Measurements from ENCODE around the gene NCF4. TPM values are rescaled to one million over a fixed set of nuclear protein-coding genes. Genes with fewer than 3 reads are reported as not detected.

NCF4 gene
- total and polyA plus RNA-seq, 7 donors: 1.5 to 4.3 (median 2.6) TPM

DNA sequence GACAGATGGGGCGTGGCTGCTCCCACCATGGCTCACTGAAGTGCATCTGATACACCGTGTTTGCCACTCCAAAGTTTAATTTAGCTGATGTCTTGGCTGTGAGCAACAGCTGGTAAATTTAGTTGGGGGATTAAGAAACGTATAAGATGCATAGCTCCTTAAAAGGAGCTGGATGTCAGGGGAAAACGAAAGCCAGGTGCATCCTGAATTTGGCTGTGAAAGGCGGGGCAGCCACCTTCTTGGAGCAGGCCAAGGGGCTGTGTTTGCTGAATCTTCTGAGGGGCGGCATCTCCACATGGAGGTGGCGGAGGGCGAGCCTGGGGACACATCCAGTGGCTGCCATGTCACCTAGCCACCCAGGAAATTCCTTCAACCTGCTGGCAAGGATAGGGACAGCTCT lies 20.7 kb upstream of the NCF4 start:
- Histone ChIP-seq H3K4me1 (no peaks in the 10 kb centered on the region), H3K9me3 (no peaks in the 10 kb centered on the region), H3K27ac (no peak overlapping the region), H3K4me3 (no peak overlapping the region), H3K27me3 (ENCODE audit: insufficient read depth in 3 of 3, low read length in 2 of 3) (peaks cover 0 to 28% (median 3%) of the 10 kb centered on the region in 3 donors), H3K36me3 (ENCODE audit: insufficient read depth in 1 of 2, low read depth in 1 of 2) (no peaks in the 10 kb centered on the region)
- WGBS, 3 donors: 53 to 54% (median 53%) methylated on average over 8 of the region's 8 CpGs
- intact Hi-C loops (cut with DNase I): no loop called here
- TF ChIP-seq, protein P1, sequence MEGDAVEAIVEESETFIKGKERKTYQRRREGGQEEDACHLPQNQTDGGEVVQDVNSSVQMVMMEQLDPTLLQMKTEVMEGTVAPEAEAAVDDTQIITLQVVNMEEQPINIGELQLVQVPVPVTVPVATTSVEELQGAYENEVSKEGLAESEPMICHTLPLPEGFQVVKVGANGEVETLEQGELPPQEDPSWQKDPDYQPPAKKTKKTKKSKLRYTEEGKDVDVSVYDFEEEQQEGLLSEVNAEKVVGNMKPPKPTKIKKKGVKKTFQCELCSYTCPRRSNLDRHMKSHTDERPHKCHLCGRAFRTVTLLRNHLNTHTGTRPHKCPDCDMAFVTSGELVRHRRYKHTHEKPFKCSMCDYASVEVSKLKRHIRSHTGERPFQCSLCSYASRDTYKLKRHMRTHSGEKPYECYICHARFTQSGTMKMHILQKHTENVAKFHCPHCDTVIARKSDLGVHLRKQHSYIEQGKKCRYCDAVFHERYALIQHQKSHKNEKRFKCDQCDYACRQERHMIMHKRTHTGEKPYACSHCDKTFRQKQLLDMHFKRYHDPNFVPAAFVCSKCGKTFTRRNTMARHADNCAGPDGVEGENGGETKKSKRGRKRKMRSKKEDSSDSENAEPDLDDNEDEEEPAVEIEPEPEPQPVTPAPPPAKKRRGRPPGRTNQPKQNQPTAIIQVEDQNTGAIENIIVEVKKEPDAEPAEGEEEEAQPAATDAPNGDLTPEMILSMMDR (IDR thresholded peaks at IDR 0.05): no peak
- DNase-seq: no peak
- ATAC-seq: no peak

DNA sequence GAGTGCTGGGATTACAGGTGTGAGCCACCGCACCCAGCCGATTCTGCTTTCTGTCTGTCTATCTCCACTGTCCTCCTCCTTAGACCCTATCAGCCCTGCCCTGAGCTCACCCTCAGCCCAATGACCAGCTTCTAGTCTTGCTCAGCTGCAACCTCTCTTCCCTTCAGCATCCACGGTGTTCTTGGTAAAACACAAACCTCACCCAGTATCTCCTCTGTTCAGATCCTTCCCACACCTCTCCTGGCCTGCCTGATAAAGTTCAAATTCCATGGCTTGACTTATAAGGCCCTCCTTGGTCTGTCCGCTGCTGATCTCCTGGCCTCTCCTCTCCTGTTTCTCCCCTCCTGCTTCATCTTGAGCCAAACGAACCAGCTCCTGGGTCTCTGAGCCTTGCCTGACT lies 14.5 kb upstream of the NCF4 start:
- Histone ChIP-seq H3K9me3 (no peaks in the 10 kb centered on the region), H3K4me3 (no peak overlapping the region), H3K27me3 (ENCODE audit: insufficient read depth in 3 of 3, low read length in 2 of 3) (peaks cover 0 to 49% (median 2%) of the 10 kb centered on the region in 3 donors), H3K27ac (no peak overlapping the region), H3K36me3 (ENCODE audit: insufficient read depth in 1 of 2, low read depth in 1 of 2) (no peaks in the 10 kb centered on the region), H3K4me1 (no peaks in the 10 kb centered on the region)
- WGBS, 3 donors: 68 to 72% (median 69%) methylated on average over 5 of the region's 5 CpGs
- TF ChIP-seq, protein P1 (IDR thresholded peaks at IDR 0.05): no peak
- DNase-seq (no peak), ATAC-seq (no peak)
- intact Hi-C loops (cut with DNase I): no loop called here

DNA sequence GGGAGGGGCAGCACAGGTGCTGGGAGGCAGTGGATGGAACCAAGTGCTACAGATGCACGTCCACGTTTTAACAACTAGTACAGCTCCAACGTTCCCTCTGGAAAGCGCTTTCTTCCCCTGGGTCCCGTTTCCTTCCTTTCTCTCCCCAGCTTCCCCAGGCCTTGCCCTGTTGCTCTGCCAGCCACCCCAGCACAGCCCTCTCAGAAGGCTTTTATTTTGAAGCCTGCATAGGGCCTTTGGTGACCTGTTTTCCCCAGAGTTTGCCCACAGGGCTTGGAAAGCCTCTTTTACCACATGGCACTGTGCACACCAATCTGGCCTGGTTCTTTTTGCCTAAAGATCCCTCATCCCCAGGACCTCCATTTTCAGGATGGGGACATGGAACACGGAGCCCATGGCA lies 13.9 kb upstream of the NCF4 start:
- peaks cover 0 to 50% (median 3%) of the 10 kb centered on the region in 3 donors for H3K27me3 ChIP-seq (ENCODE audit: insufficient read depth in 3 of 3, low read length in 2 of 3)
- TF ChIP-seq, protein P1 (IDR thresholded peaks at IDR 0.05): no peak

DNA sequence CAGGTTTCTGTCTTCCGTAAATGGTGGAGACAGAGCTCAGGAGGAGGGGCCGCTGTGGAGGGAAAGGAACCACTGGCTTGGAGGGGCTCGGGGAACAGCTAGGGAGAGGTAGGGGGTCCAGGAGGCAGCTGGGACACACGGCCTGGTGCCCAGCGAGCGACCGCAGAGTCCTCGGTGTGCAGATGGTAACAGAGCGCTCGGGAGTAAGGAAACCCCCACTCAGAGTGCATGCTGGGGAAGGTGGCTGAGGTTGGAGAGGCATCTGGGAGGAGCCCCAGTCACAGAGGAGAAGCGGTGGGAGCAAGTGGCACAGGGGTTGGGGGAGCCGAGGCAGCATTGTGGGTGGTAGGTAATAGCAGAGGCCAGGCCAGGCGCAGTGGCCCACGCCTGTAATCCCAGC lies 10.8 kb upstream of the NCF4 start:
- Histone ChIP-seq H3K9me3 (no peaks in the 10 kb centered on the region), H3K4me1 (no peaks in the 10 kb centered on the region), H3K4me3 (no peak overlapping the region), H3K36me3 (ENCODE audit: insufficient read depth in 1 of 2, low read depth in 1 of 2) (no peaks in the 10 kb centered on the region), H3K27ac (no peak overlapping the region), H3K27me3 (ENCODE audit: insufficient read depth in 3 of 3, low read length in 2 of 3) (peaks cover 0 to 38% (median 3%) of the 10 kb centered on the region in 3 donors)
- 75 to 76% (median 76%) methylated on average over 14 of the region's 14 CpGs for WGBS, 3 donors
- DNase-seq: no peak
- ATAC-seq: no peak
- TF ChIP-seq, protein P1 (IDR thresholded peaks at IDR 0.05): no peak
- intact Hi-C loops (cut with DNase I): loop anchor here in 1 of 2 donors (10.0 kb wide), 1 partner anchor 125 kb away; no protein-coding TSS in a partner anchor

More for the DNA sequence above, 13.9 kb upstream of the NCF4 start:
- no peaks in the 10 kb centered on the region for H3K4me1 ChIP-seq
- 37 to 40% (median 39%) methylated on average over 6 of the region's 6 CpGs for WGBS, 3 donors
- H3K36me3 ChIP-seq (ENCODE audit: insufficient read depth in 1 of 2, low read depth in 1 of 2): no peaks in the 10 kb centered on the region
- intact Hi-C loops (cut with DNase I): no loop called here
- H3K27ac ChIP-seq: no peak overlapping the region
- ATAC-seq (no peak), DNase-seq (no peak)
- no peak overlapping the region for H3K4me3 ChIP-seq
- H3K9me3 ChIP-seq: no peaks in the 10 kb centered on the region

DNA sequence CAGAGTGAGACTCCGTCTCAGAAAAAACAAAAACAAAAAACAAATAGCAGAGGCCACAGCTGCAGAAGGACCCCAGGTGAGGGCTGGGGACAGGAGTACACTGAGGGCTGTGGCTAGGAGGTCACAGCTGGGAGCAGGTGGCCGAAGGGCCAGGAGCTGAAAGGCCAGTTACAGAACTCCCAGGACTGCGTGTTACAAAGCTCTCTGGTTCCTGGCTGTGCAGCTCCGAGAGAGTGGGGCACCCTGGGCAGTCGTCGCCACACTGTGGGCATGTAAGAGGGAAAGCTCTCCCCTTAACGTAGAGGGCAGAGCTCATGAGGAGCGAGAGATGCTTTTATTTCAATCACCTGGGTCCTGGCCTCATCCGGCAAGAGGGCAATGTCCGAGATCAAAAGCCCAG lies 10.1 kb upstream of the NCF4 start:
- TF ChIP-seq, protein P1 (IDR thresholded peaks at IDR 0.05): no peak
- peaks cover 0 to 37% (median 3%) of the 10 kb centered on the region in 3 donors for H3K27me3 ChIP-seq (ENCODE audit: insufficient read depth in 3 of 3, low read length in 2 of 3)
- H3K4me3 ChIP-seq: no peak overlapping the region
- intact Hi-C loops (cut with DNase I): loop anchor here in 1 of 2 donors (10.0 kb wide), 1 partner anchor 124 kb away; no protein-coding TSS in a partner anchor
- no peak for DNase-seq
- H3K36me3 ChIP-seq (ENCODE audit: insufficient read depth in 1 of 2, low read depth in 1 of 2): no peaks in the 10 kb centered on the region
- H3K9me3 ChIP-seq: no peaks in the 10 kb centered on the region
- 72 to 80% (median 76%) methylated on average over 10 of the region's 10 CpGs for WGBS, 3 donors
- H3K27ac ChIP-seq: no peak overlapping the region
- H3K4me1 ChIP-seq: peaks cover 6% of the 10 kb centered on the region
- no peak for ATAC-seq
